ENCODE measurements around the gene LRRC30. TPM values are rescaled to one million over a fixed set of nuclear protein-coding genes. Genes with fewer than 3 reads are reported as not detected.

LRRC30 gene
- total and polyA plus RNA-seq, 2 donors (not counting 1 experiment from before 2014, with no cell fraction given) = not detected

- H3K4me3 ChIP-seq (replicated peaks in 1 of 4; ENCODE audit: control extremely low read depth in 1 of 4, insufficient read depth in 1 of 4, low read depth in 3 of 4, low read length in 4 of 4) = no peak overlapping the region
- no peaks in the 10 kb centered on the region for H3K4me1 ChIP-seq (ENCODE audit: control insufficient read depth, extremely low read depth, insufficient read depth, low read length)
- H3K79me2 ChIP-seq (ENCODE audit: control insufficient read depth, insufficient read depth, low read length) = no peaks in the 10 kb centered on the region
- no peak overlapping the region for H3K27ac ChIP-seq (ENCODE audit: insufficient read depth, low read length)
- H4K20me1 ChIP-seq (ENCODE audit: control insufficient read depth, extremely low read depth, insufficient read depth, low read length) = no peaks in the 10 kb centered on the region
- H3K27me3 ChIP-seq (ENCODE audit: control insufficient read depth, insufficient read depth, low read length) = no peaks in the 10 kb centered on the region
- no peak overlapping the region for H2AFZ ChIP-seq (ENCODE audit: low read length)
- H3K4me2 ChIP-seq (ENCODE audit: extremely low read depth, insufficient read depth, low read length) = no peak overlapping the region
- DNase-seq (ENCODE audit: low read depth in 2 of 2) = no peak
- H3K36me3 ChIP-seq (ENCODE audit: control insufficient read depth, insufficient read depth, low read length) = no peaks in the 10 kb centered on the region
- no peak overlapping the region for H3K9ac ChIP-seq (ENCODE audit: insufficient read depth, low read length)
- TF ChIP-seq CTCF (conservative IDR thresholded peaks at IDR 0.05 in 1 of 2, IDR thresholded peaks at IDR 0.05 in 1 of 2; ENCODE audit: low read depth in 1 of 2, low read length in 2 of 2) = no peak
- no peak for TF ChIP-seq EZH2 (IDR thresholded peaks at IDR 0.05; ENCODE audit: low read length, missing control alignments)
- no peaks in the 10 kb centered on the region for H3K9me3 ChIP-seq (ENCODE audit: control insufficient read depth, insufficient read depth, low read depth, low read length)
Observed at GRCh38 chr18:7281579-7281978, 50.7 kb downstream of the LRRC30 start.

Other genes starting within 250 kb of the LRRC30 start
- gene LAMA1, start 113.3 kb upstream of the LRRC30 start, total RNA-seq = 5.8 and 24.9 TPM in 2 replicates
- 1.2 and 6.2 TPM in 2 replicates for gene LAMA1, start 113.3 kb upstream of the LRRC30 start, polyA plus RNA-seq

Data from fibroblast of lung (primary cell).